Tibial artery (tissue), 4 donors: ENCODE data around the gene RDM1.
A peak's percentile ranks its signal among the peaks of the same experiment; 100 is the strongest.

Experiments used
- DNase-seq, 2 donors: peaks; one replicate each; pipeline ENCODE4 v3.0.0-alpha.2; 2019
- H3K27ac ChIP-seq, 2 donors: fragments of 200-600 bp; sonication (generic) in 1 of 2; 1 replicate in 1 of 2; 2 replicates in 1 of 2; pipeline ENCODE4 v1.5.1; 2018 to 2019; ENCODE audit warnings: mild to moderate bottlenecking in 1 of 2
- H3K27me3 ChIP-seq, 2 donors: fragments of 200-600 bp; sonication (generic) in 1 of 2; one replicate each; pipeline versions ENCODE4 v1.5.1 to v1.6.0; 2016 to 2019
- H3K36me3 ChIP-seq, 3 donors: fragments of 200-600 bp; sonication (generic) in 2 of 3; one replicate each; pipeline ENCODE4 v1.5.1; 2016 to 2019; ENCODE audit warnings: mild to moderate bottlenecking in 2 of 3
- H3K4me1 ChIP-seq, 4 donors: fragments of 200-600 bp; sonication (generic) in 2 of 4; 1 replicate in 3 of 4; 2 replicates in 1 of 4; pipeline ENCODE4 v1.5.1; 2016 to 2019
- H3K4me3 ChIP-seq, 2 donors: fragments of 200-600 bp; sonication (generic) in 1 of 2; 1 replicate in 1 of 2; 2 replicates in 1 of 2; pipeline ENCODE4 v1.5.1; 2018 to 2019; ENCODE audit warnings: mild to moderate bottlenecking in 2 of 2
- H3K9me3 ChIP-seq, 3 donors: fragments of 200-600 bp; sonication (generic) in 1 of 3; one replicate each; pipeline ENCODE4 v1.5.1; 2016 to 2019
- intact Hi-C: fragments of 100-400 bp; cut with DNase I; formaldehyde crosslinking; loops from one replicate; pipeline ENCODE4 v1.15.0; 2023; ENCODE audit warnings: low total_unique reads
- TF ChIP-seq, protein P1 (sequence below), 2 experiments: fragments of 200-600 bp in 1 of 2; fragments of 450-650 bp in 1 of 2; IDR thresholded peaks; one replicate each; pipeline ENCODE4 v1.5.1; 2017 to 2019; ENCODE audit warnings: antibody characterized with exemption in 2 of 2, mild to moderate bottlenecking in 1 of 2, moderate library complexity in 1 of 2

The RDM1 gene

DNA sequence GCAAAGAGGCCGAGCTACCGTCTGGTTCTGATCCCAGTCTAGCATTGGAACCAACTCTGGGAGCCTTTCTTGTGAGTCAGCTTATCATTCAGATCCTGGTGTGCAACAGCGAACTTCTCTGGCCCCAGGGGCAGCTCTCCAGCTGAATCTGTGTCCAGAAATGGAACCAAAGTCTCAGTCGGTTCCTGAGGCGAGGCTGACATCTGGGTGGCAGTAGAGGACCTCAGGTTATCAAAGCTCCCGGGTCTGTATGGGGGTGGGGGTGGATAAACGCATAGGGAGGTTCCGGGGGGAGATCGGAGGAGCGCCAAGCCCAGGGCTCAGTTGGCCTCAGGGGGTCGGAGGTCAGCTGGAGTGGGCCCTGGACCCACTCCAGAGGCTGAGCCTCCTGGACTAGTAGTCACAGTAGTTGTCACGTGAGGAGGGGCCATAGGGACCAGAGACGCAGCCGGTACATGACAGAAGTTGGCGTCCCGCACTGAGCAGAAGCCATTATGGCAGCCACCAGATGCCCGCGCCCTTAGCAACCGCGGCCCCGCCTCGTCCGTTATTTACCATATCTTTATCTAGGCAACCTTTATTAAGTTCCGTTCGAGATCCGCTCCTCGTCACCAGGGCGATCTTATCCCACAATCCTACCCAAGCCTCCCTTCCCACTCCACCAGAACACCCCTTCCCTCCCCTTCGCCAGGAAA lies 12.9 kb downstream of the RDM1 start:
- peak in 1 of 2 donors; percentile 41 for DNase-seq
- TF ChIP-seq, protein P1, sequence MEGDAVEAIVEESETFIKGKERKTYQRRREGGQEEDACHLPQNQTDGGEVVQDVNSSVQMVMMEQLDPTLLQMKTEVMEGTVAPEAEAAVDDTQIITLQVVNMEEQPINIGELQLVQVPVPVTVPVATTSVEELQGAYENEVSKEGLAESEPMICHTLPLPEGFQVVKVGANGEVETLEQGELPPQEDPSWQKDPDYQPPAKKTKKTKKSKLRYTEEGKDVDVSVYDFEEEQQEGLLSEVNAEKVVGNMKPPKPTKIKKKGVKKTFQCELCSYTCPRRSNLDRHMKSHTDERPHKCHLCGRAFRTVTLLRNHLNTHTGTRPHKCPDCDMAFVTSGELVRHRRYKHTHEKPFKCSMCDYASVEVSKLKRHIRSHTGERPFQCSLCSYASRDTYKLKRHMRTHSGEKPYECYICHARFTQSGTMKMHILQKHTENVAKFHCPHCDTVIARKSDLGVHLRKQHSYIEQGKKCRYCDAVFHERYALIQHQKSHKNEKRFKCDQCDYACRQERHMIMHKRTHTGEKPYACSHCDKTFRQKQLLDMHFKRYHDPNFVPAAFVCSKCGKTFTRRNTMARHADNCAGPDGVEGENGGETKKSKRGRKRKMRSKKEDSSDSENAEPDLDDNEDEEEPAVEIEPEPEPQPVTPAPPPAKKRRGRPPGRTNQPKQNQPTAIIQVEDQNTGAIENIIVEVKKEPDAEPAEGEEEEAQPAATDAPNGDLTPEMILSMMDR (IDR thresholded peaks at IDR 0.05) = no peak
- intact Hi-C loops = no loop called here
- Histone ChIP-seq H3K4me1 (no peaks in the 10 kb centered on the region), H3K27me3 (no peaks in the 10 kb centered on the region), H3K36me3 (no peaks in the 10 kb centered on the region), H3K9me3 (no peaks in the 10 kb centered on the region), H3K4me3 (no peak overlapping the region), H3K27ac (no peak overlapping the region)

DNA sequence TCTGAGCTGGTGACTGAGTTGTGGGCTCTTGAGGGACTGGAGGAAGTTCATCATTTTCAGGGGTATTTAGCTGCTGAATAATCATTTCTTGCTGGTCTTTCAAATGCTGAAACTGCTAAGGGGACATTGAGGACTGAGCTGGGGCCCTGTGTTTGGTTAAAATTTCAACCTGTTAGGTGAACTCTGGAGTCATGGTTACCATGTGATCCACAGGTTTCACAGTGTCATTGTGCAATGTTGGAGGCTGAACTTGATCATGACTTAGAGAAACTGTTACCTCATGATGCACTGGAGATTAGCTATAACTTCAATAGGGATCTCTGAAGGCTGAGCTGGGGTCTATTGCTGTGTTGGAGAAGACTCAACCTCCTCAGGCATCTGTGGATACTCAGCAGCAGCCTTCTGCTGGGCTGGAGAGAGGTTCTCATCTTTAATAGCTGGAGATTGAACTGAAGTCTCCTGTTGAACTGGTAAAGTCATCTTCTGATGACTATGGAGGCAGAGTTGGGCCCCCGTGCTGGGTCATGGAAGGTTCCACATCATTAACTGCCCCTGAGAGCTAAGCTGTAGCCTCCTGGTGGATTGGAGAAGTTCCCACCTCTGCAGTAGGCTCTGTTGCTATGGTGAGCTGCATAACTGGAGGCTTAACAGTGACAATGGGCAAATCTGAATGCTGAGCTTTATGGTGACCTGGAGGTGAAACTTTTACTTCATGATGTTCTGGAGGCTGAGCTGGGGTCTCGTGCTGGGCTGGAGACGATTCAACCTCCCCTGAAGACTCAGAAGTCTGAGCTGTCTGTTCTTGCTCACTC lies 15.2 kb downstream of the RDM1 start:
- TF ChIP-seq, protein P1 (IDR thresholded peaks at IDR 0.05) = no peak
- Histone ChIP-seq H3K27me3 (no peaks in the 10 kb centered on the region), H3K27ac (no peak overlapping the region)

DNA sequence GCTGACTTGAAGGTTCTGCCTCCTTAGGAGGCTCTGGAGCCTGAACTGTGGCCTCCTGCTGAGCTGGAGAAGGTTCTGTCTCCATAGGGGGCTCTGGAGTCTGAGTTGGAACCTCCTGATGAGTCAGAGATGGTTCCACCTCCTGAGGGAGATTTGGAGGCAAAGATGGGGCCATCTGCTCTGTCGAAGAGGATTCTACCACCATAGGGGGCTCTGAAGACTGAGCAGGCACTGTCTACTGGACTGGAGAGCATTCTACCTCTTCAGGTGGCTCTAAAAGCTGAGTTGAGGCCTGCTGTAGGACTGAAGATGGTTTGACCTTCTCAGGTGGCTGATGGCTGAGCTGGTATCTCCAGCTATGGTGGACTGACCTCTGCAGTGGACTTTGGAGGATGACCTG lies 16.2 kb downstream of the RDM1 start:
- Histone ChIP-seq H3K4me1 (no peaks in the 10 kb centered on the region), H3K27me3 (no peaks in the 10 kb centered on the region), H3K27ac (no peak overlapping the region), H3K4me3 (no peak overlapping the region), H3K36me3 (no peaks in the 10 kb centered on the region), H3K9me3 (no peaks in the 10 kb centered on the region)
- TF ChIP-seq, protein P1 (IDR thresholded peaks at IDR 0.05) = no peak
- intact Hi-C loops = no loop called here
- peak in 1 of 2 donors; percentile 41 for DNase-seq

More for the DNA sequence above, 15.2 kb downstream of the RDM1 start:
- Histone ChIP-seq H3K4me1 (no peaks in the 10 kb centered on the region), H3K36me3 (no peaks in the 10 kb centered on the region), H3K4me3 (no peak overlapping the region), H3K9me3 (no peaks in the 10 kb centered on the region)
- intact Hi-C loops = no loop called here
- peak in 1 of 2 donors; percentile 21 for DNase-seq

- intact Hi-C loops = no loop called here
- no peaks in the 10 kb centered on the region for H3K9me3 ChIP-seq
- TF ChIP-seq, protein P1 (IDR thresholded peaks at IDR 0.05) = no peak
- H3K4me1 ChIP-seq = no peaks in the 10 kb centered on the region
- H3K4me3 ChIP-seq = no peak overlapping the region
- H3K27me3 ChIP-seq = no peaks in the 10 kb centered on the region
- peak in 1 of 2 donors; percentile 13 for DNase-seq
- H3K27ac ChIP-seq = no peak overlapping the region
- H3K36me3 ChIP-seq = no peaks in the 10 kb centered on the region
Measured at GRCh38 chr17:35913609-35914008, 17.0 kb downstream of the RDM1 start.

- no peaks in the 10 kb centered on the region for H3K36me3 ChIP-seq
- no peak overlapping the region for H3K27ac ChIP-seq
- H3K4me1 ChIP-seq = no peaks in the 10 kb centered on the region
- DNase-seq = peak in 1 of 2 donors; percentile 1
- no peak overlapping the region for H3K4me3 ChIP-seq
- intact Hi-C loops = no loop called here
- no peaks in the 10 kb centered on the region for H3K27me3 ChIP-seq
- TF ChIP-seq, protein P1 (IDR thresholded peaks at IDR 0.05) = no peak
- no peaks in the 10 kb centered on the region for H3K9me3 ChIP-seq
Measured at GRCh38 chr17:35912942-35913341, 17.6 kb downstream of the RDM1 start.
